Dermis blood vessel endothelial cell (primary cell): ENCODE results near the gene OR10J1. TPM values are rescaled to one million over a fixed set of nuclear protein-coding genes. Genes with fewer than 3 reads are reported as not detected.
A peak's percentile ranks its signal among the peaks of the same experiment; 100 is the strongest.
"Not testable (repeated sequence)": the region's sequence is repeated elsewhere in the genome, so short reads cannot be mapped to it uniquely, and the experiment has no call there.

Source experiments
- DNase-seq: peaks from one replicate; pipeline ENCODE4 v3.0.0; 2010
- total RNA-seq: library from RNA; depleted of rRNA; stranded (reverse); fragments of >200 nt; gene quantifications from 2 replicates; pipeline ENCODE4 v1.2.3, GENCODE V29; 2014

The OR10J1 gene, protein sequence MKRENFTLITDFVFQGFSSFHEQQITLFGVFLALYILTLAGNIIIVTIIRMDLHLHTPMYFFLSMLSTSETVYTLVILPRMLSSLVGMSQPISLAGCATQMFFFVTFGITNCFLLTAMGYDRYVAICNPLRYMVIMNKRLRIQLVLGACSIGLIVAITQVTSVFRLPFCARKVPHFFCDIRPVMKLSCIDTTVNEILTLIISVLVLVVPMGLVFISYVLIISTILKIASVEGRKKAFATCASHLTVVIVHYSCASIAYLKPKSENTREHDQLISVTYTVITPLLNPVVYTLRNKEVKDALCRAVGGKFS
- total RNA-seq, result not detected in 2 replicates

DNA sequence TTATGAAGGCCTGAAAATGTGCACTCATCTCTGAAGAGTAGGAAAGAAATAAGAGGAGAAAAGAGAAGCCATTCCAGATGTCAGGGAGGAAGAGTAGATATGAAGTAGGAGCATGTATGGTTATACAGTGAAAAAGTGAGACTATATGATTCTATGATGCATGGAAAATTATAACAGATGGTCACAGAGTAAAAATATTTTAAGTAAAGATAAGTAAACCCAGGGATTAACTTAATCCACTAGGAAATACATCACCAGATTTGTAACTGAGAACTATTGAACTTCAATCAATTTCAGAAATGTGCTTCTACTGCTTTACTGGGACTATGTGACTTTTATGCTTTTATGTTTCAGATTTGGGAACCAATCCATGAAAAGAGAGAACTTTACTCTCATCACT is at the start of gene OR10J1:
Gene OR10J1, plus strand, starts transcription at position 301 of the 400 bp plus-strand sequence. Its CDS starts 70 bp downstream, at position 371.
- DNase-seq, result no peak

DNA sequence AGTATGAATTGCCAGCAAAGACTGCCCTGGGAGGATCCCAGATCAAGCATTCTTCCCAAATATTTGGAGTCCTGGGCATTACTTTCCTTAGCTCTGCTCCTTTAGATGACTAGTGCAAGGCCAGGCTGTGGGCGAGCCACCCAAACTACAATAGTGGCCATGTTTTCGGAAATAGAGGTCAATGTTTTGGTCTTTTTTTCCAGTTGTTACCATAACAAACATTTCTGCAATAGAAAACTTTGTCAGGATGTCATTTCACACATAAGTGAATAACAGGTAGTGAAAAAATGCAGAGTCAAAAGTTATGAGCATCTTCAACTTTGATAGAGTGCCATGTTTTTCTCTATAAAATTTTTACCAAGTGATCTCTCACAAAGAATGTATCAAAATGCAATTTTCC is 32.7 kb upstream of the OR10J1 start:
- DNase-seq, result peak; percentile 52

DNA sequence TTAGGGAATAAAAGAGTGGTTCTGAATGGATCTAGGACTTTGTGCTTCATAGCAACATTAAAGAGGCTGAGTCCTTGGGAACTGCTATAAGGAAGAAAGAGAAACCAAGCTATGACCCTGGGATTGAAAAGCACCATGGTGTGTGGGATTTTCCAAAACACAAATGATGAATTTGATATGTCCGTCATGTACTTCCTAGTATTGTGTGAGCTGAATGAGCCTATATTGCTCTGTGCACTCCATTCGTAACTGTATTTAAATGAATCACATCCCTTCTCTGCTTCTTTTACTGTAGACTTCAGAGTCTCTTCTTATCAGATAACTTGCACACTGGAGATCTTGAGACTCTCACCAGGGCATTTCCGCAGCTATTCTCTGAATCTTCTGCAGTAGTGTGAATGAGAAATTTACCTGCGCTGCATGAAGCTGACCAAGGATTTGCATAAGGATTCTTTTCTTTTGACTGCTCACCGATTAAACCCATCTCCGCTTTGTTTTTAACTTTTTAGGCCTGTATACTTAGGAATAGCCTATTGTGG is 30.6 kb upstream of the OR10J1 start:
- DNase-seq, result peak; percentile 93

DNA sequence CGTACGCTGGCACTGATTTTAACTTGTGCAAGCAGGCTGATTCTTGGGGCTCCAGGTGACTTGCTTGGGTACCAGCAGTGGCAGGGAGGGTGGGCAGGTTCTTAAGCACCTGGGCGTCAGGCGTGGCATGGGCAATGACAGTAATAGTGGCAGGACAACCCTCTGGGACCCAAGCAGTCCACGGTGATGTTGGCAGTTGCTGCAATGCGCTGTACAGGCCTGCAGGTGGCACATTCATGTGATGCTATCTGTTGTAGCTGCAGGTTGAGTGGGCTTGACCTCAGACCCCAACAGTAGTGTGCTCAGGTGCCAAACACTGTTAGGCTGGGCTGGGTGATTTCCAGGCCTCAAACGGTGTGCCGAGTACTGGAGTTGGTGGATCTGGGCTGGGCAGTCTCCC is 17.7 kb upstream of the OR10J1 start:
- DNase-seq, result no peak

DNA sequence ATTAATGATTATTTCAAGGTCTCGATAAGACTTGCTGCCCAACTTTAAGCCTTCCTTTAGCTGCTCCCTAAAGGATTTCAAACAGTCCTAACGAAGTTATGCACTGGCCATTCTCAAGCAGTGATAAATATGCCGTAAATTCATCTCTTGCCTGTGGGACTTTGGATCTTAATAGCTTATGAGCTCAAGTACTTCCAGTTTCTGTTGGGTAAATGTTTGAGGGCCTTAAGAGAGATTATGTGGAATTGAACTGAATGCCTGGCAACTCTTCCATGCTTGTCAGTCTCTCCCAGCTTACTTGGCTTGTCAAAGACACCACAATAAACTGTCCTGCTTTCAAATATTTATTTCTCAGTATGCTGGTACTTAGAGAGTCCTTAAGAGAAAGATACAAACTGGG is 11.0 kb upstream of the OR10J1 start:
- no peak for DNase-seq

DNA sequence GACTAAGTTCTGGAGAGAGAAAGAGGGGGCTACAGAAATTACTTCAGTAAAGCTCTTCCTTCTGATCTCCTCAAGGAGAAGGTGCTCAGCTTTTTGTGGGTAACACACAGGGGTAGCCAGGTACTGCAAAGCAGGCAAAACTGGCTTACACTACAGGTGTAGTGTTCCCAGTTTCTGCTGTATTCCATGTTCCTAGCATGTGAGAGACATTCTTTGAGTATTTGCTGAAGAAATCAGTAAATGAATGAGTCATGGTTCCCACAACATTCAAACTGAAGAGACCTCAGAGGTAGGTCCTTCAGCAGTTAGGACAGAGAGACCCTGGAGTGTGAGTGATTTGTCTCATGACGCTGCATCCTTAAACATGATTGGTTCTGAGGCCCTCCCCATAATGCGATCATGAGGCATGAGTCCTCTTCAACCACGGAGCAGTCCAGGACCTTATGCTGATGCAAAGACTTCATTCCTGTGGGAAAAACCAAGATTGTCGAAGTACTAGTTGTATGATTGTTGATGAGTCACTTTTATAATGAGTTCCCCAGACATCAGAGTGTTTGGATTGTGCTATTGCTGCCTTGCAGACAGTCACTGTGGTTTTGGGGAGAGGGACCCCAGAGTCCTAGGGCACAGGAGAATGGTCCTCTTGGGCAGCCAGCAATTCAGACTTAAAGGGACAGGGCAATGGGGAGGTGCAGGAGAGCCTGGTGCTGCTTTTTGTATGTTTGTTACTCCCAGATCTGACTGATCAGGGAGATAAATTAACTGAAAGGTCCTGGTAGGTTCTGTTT is 10.3 kb upstream of the OR10J1 start:
- DNase-seq, result peak; percentile 23

DNA sequence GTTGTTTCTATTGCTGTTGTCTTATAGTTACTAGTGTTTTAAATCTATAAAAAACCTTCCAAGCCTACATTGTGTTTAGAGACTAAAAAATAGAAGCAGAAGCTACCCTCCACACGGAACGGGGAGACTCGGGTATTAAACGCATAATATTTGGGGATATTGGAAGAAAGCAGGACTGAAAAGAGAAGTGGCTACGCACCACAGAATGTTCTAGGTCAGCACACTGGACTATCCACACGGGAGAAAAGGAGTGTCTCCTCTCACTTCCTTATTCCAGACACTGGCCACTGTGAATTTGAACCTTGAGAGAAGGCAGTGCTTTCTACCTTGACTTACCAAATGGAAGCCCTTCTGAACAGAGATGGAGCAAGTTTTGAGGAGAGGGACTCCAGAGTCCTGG is 8.5 kb upstream of the OR10J1 start:
- DNase-seq, result no peak

DNA sequence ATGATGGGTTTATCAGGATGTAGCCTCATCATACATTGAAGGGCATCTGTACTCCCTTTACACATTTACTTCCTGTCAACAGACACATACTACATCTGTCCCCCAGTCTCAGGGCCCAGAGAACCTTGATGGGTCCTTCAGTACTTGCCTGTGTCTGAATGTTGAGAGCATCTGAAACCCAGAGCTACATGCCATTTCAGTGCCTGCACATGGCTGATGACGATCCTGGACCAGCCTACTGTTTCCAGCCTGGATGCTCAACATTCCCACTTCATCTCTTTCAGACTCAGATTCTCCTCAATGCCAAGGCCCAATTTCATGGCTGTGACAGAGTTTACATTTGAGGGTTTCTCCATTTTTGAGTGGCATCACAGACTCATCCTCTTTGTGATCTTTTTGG is 7.6 kb upstream of the OR10J1 start, which contains the start of gene OR10J4:
Gene OR10J4, plus strand, starts transcription at position 301 of the 400 bp plus-strand sequence.
- no peak for DNase-seq

DNA sequence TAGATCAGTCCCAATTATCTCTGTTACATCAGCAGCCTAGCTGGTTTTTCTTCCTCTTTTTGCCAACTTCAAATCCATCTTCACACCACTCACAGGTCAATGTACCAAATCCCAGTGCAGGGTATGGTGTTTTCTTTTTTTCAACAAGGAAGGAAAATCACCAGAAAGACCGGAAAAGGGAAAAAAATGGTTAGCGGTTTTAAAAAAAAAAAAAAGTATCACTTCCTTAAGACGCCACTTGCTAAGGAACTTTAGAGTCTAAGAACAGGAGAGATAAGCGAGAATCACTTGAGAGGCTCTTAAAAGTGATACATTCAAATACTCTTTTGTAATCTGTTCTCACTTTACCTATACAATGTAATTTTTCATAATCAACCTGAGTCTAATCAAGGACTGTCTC is 3.1 kb upstream of the OR10J1 start:
- DNase-seq, result no peak

DNA sequence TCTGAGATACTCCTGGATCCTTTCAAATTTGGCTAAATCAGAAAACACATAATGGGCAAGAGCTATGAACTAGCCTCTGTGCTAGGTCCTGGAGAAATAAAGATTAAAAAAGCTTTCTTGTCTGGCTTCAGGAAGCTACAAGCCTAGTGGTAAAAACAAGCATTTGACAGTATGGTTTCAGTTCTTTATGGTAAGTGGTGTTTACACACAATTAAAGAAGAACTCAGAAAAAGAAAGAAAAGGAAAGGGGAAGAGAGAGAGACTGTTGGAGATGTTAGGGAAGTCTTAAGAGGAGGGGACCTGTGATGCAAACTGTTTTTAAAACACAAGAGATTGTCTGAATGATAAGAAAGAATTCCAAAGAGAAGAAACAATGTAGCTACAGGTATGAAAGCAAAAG is 1.8 kb downstream of the OR10J1 start:
- DNase-seq, result no peak

DNA sequence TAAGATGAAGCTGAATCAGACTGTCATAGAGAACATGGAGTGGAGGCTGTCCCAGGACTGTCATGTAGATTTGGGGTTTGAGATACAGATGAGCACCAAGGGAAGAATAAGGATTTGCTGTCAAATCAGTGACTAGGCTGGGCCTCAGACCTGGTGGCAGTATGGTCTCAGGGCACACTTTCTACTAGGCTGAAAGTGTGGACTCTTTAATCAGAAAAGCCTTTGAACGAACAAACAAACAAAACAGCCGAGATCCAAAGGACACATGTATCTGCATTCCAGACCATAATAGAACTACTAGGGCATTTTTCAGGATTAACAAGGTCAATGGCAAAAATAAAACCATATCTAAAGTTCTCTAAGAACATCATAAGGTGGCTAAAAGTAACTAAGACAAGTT is 2.9 kb downstream of the OR10J1 start:
- no peak for DNase-seq

DNA sequence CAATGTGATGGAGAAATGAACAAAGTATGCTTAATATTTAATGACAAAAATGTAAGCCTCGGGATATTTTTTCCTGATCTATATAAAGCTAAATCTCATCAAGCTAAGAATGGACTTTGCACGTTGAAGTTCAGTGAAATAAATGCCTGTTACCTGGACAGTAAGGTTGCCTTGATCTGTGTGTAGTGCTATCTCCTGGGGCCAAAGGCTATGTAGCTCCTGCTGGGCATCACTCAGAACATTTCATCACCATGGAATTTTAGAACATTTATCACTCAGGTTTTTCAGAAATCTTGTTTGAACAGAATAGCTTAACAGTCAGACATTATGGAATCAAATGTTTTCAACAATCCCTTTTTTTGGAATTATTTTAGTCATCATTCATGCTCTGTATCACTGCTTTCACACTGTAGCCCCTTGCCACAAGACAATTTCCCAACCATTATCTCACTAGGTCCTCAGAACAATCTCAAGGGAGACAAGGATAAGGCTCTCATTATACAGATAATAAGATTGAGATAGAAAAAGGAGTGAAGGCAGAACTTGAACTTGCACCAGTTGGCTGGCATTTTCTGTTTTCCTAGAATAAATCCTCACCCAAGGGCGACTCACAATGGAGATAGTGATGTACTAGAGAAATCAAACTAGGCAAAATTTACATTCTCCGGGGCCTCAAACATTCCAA is 3.7 kb downstream of the OR10J1 start:
- no peak for DNase-seq

DNA sequence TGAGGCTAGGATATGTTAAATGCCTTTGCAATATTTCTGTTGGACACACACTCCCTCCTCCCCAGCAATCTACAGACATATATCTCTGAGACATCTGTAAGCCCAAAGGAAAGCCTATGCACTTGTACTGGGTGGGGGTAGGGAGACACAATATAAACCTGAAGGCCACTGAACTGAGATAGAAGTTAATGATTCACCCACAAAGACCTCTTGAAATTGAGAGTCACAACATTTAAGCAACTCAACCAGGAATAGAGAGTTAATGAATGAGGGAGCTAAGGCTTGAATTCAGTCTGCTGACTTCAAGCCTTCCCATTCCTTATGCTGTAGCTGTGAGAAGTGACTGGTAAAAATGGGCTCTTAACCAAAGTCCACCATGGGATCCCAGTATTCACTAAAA is 5.0 kb downstream of the OR10J1 start:
- no peak for DNase-seq

DNA sequence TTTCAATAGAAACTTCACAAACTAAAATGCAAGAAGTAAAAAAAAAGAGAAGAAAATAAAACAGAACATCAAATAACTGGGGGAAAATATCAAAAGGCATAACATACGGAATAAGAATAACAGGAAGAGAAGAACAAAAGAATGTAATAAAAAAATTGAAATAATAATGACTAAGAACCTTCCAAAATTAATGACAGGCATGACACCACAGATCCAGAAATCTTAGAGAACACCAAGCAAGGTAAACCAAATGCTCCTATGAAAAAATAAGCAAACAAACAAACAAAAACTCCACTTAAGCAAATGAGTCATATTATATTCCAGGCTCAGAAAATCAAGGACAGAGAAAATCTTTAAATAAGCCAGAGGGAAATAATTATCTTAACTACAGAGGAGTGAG is 8.7 kb downstream of the OR10J1 start:
- no peak for DNase-seq

DNA sequence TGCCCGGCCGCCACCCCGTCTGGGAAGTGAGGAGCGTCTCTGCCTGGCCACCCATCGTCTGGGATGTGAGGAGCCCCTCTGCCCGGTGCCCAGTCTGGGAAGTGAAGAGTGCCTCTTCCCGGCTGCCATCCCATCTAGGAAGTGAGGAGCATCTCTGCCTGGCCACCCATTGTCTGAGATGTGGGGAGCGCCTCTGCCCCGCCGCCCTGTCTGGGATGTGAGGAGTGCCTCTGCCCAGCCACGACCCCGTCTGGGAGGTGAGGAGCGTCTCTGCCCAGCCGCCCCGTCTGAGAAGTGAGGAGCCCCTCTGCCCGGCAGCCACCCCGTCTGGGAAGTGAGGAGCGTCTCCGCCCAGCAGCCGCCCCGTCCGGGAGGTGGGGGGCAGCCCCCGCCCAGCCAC is 10.1 kb downstream of the OR10J1 start:
- DNase-seq, result not testable (repeated sequence)

DNA sequence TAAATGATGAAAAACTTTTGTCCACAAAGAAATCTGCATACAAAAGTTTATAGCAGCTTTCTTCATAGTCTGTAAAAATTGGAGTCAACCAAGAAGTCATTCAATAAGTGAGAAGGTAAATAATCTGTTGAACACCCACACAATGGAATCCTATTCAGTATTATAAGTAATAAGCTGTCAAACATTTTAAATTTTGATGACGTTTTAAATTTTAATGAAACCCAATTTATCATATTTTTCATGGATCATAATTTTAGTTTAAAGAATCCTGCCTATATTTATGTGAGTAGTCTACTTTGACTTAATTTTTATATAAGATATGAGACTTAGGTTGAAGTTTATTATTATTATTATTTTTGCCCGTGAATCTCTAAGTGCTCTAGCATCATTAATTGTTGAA is 20.0 kb downstream of the OR10J1 start:
- DNase-seq, result no peak

DNA sequence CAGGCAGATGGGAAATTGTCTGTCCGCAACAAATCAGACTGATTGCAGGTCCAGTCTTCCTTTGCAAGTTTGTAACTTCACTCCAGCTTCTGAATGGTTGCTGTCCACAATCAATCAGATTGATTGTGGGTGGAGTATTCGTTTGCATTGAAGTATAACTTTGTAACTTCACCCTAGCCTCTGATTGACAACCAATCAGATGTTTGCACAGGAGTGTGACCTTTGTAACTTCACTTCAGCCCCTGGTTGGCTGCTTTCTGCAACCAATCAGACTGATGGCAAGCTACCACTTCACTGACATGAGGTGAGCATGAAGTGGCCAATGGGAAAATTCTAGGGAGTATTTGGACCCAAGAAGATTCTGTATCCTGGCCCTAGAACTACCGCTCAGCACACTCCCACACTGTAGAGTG is 25.7 kb downstream of the OR10J1 start:
- DNase-seq, result no peak

DNA sequence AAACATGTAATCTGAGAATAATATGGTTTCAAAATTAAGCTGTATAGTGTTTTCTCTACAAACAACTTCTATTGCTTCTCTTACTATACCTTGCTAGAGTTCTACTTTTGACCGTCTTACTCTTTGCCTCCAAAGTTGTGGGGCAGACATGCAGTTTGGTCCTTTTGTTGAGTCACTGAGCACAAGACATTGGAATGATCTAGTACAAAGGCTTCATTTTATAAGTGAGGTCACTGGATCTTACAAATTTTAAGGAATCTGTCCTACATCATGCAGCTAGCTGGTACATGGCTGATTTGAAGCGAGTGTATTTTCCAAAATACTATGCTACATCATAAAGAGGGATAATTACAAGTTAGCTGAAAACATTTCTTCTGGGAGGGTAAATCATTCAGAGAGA is 28.8 kb downstream of the OR10J1 start:
- no peak for DNase-seq

DNA sequence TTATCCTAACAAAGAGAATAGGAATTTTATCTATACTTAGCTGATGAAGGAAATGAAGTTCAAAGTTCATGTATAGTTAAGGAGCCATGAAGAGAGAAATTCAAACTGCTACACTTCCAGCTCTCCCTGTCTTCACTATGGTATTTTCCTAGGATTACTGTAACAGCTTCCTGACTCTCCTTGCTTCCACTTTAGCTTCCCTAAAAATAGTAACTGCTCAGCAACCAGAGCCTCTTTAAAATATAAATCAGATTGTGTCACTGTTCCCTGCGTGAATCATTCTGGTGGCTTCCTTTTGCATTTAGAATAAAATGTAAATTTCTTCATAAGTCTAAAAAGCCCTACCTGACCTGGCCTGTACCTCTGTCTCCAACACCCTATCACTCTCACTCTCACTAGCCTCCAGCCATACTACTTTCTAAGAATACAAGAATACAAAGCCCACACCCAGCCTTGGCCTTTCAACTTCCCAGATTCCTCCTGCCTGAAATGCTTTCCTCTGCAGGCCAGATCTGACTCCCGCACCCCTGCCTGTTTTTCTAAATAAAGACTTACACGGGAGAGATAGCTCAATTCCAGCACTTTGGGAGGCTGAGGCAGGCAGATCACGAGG is 30.5 kb downstream of the OR10J1 start:
- peak; percentile 46 for DNase-seq

DNA sequence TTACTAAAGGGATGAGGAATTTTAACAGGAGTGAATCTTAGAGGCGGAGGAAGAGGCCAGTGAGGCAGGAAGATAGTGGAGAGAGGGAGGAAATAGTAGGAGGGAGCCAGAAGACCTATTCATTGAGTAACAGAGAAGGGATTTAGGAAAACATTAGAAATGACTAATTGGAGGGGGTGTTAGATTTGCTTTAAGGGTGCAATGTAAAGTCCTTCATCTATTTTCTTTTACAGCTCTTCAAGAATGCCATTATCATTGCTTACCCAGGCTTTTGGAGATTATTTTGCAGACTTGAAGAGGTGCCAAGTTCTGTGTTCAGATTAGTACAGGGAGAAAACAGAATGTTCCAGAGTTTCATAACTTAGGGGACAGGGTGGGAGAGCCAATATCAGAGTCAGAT is 33.8 kb downstream of the OR10J1 start:
- peak; percentile 58 for DNase-seq

DNA sequence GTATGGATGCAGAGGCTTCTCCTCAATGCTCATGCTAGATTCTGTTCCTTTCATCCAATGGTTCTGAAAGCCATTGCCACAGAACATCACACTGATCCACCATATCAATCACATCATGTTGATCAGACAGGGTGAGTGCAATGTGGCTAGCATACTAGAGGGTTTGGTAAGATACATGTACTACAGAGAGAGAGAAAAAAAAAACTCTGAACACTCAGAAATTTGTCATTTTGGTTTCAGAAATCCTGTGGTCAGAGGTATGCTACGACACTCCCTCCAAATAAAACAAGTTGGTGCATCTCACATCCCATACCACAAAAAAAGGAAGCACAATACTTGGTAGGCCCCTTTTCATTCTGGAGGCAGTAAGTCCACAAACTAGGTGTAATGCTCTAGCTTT is 35.4 kb downstream of the OR10J1 start:
- DNase-seq, result no peak

DNA sequence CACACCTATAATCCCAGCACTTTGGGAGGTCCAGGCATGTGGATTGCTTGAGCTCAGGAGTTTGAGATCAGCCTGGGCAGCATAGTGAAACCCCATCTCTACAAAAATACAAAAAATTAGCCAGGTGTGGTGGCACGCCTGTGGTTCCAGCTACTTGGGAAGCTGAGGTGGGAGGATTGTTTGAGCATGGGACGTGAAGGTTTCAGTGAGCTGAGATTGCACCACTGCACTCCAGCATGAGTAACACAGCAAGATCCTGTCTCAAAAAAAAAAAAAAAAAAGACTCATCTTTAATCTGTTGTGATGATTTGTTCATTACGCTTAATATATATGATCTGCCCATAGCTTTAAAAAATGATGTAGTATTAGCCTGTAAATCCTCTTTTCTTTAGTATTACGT is 44.0 kb downstream of the OR10J1 start:
- no peak for DNase-seq
